ENCODE data around the gene ADGRL3.
"Not testable (repeated sequence)": the region's sequence is repeated elsewhere in the genome, so short reads cannot be mapped to it uniquely, and the experiment has no call there.

DNA sequence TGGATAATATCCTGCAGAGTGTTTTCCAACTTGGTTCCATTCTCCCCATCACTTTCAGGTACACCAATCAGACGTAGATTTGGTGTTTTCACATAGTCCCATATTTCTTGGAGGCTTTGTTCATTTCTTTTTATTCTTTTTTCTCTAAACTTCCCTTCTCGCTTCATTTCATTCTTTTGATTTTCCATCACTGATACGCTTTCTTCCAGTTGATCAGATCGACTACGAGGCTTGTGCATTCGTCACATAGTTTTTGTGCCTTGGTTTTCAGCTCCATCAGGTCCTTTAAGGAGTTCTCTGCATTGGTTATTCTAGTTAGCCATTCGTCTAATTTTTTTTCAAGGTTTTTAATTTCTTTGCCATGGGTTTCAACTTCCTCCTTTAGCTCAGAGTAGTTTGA is 559.1 kb downstream of the ADGRL3 start:
- TF ChIP-seq, protein P1, sequence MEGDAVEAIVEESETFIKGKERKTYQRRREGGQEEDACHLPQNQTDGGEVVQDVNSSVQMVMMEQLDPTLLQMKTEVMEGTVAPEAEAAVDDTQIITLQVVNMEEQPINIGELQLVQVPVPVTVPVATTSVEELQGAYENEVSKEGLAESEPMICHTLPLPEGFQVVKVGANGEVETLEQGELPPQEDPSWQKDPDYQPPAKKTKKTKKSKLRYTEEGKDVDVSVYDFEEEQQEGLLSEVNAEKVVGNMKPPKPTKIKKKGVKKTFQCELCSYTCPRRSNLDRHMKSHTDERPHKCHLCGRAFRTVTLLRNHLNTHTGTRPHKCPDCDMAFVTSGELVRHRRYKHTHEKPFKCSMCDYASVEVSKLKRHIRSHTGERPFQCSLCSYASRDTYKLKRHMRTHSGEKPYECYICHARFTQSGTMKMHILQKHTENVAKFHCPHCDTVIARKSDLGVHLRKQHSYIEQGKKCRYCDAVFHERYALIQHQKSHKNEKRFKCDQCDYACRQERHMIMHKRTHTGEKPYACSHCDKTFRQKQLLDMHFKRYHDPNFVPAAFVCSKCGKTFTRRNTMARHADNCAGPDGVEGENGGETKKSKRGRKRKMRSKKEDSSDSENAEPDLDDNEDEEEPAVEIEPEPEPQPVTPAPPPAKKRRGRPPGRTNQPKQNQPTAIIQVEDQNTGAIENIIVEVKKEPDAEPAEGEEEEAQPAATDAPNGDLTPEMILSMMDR (IDR thresholded peaks at IDR 0.05; ENCODE audit: insufficient read depth, low read length, poor library complexity, severe bottlenecking) = not testable (repeated sequence)
- TF ChIP-seq EZH2phosphoT487 (conservative IDR thresholded peaks at IDR 0.05; ENCODE audit: low read length) = not testable (repeated sequence)
